GM12891 (cell line): Measurements from ENCODE around the gene DYNC1I1.

Experiments
- DNase-seq: peaks from one replicate; pipeline ENCODE4 v3.0.0; 2011; ENCODE audit warnings: low spot score; ENCODE audit not compliant: insufficient read length
- FAIRE-seq: peaks from 2 replicates; lab custom pipeline; 2011; peaks lifted over from hg19 to GRCh38; lab: Jason Lieb, UNC
- PAX5 ChIP-seq: IDR thresholded peaks from 2 replicates; pipeline ENCODE4 v1.6.1; 2011; ENCODE audit warnings: low read length, moderate library complexity, mild to moderate bottlenecking; ENCODE audit not compliant: insufficient read depth, severe bottlenecking
- POLR2A ChIP-seq: IDR thresholded peaks from 2 replicates; pipeline ENCODE4 v1.6.1; 2011; ENCODE audit warnings: low read depth, low read length, control low read depth
- POLR2AphosphoS5 ChIP-seq: IDR thresholded peaks from 2 replicates; pipeline ENCODE4 v1.6.1; 2011; ENCODE audit warnings: low read depth, low read length, control low read depth
- POU2F2 ChIP-seq: IDR thresholded peaks from 2 replicates; pipeline ENCODE4 v1.6.1; 2011; ENCODE audit warnings: low read depth, mild to moderate bottlenecking, control low read depth, low read length, moderate library complexity
- SPI1 ChIP-seq: IDR thresholded peaks from 2 replicates; pipeline ENCODE4 v1.6.1; 2011; ENCODE audit warnings: low read depth, low read length, control low read depth
- TAF1 ChIP-seq: IDR thresholded peaks from 2 replicates; pipeline ENCODE4 v1.6.1; 2011; ENCODE audit warnings: low read depth, low read length, control low read depth

DYNC1I1 gene

DNA sequence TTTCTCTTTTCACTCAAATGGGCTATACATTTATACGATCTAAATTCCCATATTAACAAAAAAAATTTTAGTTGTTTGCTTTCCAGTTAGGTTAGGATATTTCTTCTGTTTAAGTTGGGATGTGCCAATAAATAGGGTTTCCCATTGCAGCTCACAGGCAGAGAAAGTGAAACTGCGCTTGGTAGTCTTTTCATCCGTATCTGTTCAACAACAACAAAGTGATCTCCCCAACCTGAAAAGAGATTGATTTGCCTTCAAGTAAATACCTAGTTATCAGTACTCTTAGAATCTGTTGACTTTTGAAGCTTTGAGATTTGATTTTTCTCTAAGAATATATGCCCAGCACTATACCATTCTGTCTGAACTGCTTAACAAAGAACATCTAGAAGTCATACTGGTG, 143.4 kb downstream of the DYNC1I1 start:
- DNase-seq, result no peak
- no peak for FAIRE-seq
- TF ChIP-seq TAF1 (no peak), POLR2AphosphoS5 (no peak), PAX5 (no peak), POU2F2 (no peak), POLR2A (no peak), SPI1 (no peak)

DNA sequence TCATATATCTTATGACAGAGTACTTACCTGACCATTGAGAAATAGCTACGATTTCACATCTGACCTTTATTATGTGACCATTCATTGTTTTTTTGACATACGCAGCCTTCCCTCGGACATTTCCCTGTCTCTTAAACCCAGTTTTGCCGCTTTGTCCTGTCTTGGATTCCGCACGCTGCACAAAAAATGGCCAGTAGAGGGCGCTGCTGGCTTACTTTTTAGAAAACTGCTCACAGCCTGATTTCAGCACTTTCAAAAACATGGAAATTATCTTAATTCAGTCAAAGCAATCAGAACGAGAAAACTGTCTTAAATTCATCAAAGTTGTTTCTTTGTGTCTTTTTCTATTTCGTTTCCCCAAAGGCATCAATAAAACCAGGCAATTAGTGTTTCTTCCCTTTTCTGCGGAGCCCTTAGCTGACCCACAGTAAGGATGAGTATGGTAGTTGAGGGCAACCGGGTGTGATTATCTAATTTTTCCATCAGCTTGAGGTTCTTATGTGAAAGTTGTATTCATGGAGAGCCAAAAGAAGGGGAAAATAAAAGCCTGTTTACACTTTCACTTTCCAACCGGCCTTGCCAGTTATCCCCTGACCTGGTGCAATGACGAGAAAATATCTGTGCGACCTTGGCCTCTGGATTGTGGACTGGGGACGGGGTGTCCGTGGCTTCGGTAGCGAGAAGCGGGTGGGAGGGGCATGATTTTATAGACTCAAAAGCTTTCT, 144.4 kb downstream of the DYNC1I1 start:
- TF ChIP-seq PAX5, result no peak
- TF ChIP-seq POU2F2, result no peak
- TF ChIP-seq POLR2AphosphoS5, result no peak
- TF ChIP-seq POLR2A, result no peak
- no peak for TF ChIP-seq SPI1
- TF ChIP-seq TAF1, result no peak
- peak; percentile 27 for DNase-seq
- peak; percentile 81 for FAIRE-seq

DNA sequence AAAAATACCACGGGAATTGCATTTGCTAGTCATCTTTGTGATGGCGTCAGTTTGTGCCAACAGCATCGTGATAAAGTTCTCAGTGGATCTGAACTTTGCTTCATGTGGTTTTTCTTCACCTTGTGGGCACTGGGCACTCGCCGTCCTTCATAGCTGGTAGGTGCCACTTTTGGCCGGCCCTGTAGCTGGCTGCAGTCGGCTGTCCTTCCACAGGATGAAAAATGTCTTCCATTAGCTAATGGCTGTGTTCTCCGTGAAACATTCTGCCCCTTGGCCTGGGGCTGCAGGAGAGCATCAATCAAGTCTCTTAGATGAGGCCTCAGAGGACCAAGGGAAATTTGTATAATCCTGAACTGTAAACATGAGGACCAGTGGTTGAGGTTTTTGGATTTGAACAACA, 145.3 kb downstream of the DYNC1I1 start:
- no peak for TF ChIP-seq PAX5
- no peak for TF ChIP-seq TAF1
- no peak for TF ChIP-seq POLR2AphosphoS5
- FAIRE-seq (no peak), DNase-seq (no peak)

DNA sequence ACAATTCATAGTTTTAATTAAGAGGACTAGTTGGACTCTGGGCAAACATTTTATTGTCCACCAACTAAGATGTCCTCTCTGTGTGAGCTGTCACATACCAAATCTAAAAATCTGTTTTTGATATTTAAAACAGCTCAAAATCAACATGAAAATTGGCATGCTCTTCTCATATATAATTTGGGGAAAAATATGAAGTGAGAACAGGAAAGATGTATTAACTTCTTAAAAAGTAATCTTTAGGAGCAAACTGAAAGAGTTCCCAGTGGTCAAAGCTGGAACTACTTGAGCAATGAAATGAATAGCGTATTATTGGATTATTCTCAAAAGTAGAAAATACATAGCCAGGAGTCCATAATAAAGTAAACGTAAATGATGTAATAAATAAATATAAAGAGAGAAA, 147.2 kb downstream of the DYNC1I1 start:
- FAIRE-seq (no peak), DNase-seq (no peak)
- TF ChIP-seq TAF1 (no peak), POLR2A (no peak), SPI1 (no peak), POLR2AphosphoS5 (no peak), POU2F2 (no peak), PAX5 (no peak)

DNA sequence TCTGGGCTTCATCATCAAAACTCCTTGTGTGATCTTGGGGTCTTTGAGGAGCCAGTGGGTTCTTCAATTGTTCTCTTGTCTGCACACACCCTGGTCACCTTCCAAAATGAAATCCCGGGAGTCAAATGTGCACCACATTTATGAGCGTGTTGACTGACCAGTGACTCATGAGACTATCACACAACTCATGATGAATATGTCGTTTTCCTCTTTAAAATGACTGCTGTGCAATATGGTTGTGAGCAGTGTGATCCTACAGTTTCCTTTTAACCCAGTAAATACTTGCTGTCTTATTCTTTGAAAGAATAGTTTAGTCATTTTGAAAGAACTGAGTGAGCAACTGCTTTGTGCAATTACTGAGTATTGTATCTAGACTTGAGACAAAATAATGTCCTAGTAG, 149.2 kb downstream of the DYNC1I1 start:
- TF ChIP-seq POLR2AphosphoS5 (no peak), POU2F2 (no peak), POLR2A (no peak), SPI1 (no peak), PAX5 (no peak), TAF1 (no peak)
- FAIRE-seq (no peak), DNase-seq (no peak)

DNA sequence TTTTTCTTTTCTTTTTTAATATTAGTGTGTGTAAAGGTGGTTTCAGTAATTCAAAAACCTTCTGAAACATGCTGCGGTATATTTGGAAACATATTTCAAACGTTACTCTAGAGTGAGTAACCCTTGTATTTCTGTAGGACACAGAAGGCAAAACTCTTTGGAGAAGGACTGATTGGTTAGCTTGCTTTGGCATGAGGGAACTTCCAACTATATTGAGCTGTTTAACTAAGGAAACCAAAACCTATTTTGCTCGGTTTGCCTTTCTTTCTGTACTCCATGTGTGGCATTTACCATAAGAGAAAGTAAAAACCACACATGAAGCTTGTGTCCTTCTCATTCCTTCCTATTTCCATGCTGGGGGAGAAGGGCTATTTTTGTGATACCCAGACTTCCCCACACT, 149.8 kb downstream of the DYNC1I1 start:
- TF ChIP-seq POLR2AphosphoS5 (no peak), POLR2A (no peak), SPI1 (no peak), PAX5 (no peak), POU2F2 (no peak), TAF1 (no peak)
- FAIRE-seq (no peak), DNase-seq (no peak)

DNA sequence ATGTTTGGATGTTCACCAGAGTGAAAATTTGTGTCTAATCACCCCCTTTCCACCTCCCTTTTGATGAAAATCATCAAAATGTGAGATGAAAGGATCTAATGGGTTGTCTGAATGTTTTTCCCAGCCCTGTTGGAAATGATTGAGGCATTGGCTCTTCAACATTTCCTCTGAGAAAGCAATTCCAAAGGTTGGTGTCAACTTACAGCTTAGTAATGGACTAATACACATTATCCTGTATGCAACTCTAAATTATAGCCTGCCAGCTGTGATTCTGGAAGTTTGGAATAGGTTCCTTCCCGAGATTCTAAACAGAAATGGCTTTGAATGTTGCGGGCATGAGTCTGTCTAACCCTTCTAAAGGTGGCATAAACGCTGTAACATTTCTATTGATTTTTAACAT, 152.9 kb downstream of the DYNC1I1 start:
- TF ChIP-seq POLR2A, result no peak
- no peak for TF ChIP-seq PAX5
- no peak for TF ChIP-seq TAF1
- TF ChIP-seq POU2F2, result no peak
- no peak for TF ChIP-seq POLR2AphosphoS5
- TF ChIP-seq SPI1, result no peak
- no peak for DNase-seq
- FAIRE-seq, result no peak

DNA sequence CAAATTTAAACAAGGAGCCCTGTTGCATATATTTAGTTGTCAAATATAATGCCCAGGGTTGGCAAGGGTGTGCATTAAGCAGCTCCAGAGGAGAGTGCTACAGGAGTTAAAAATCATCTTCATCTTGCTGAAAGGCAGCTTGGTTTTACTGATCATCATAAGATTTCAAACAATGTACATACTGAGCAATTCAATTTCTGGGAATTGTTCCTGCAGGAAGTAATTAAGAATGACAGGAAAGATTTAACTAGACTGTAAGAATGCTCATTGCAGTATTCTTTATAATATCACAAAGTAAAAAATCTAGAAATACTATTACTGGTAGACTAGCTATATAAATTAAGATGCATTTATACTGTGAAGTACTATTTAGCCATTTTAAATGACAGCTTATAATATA, 153.6 kb downstream of the DYNC1I1 start:
- DNase-seq (no peak), FAIRE-seq (no peak)
- TF ChIP-seq PAX5, result no peak
- TF ChIP-seq TAF1, result no peak
- no peak for TF ChIP-seq POU2F2
- no peak for TF ChIP-seq POLR2AphosphoS5
- no peak for TF ChIP-seq POLR2A

DNA sequence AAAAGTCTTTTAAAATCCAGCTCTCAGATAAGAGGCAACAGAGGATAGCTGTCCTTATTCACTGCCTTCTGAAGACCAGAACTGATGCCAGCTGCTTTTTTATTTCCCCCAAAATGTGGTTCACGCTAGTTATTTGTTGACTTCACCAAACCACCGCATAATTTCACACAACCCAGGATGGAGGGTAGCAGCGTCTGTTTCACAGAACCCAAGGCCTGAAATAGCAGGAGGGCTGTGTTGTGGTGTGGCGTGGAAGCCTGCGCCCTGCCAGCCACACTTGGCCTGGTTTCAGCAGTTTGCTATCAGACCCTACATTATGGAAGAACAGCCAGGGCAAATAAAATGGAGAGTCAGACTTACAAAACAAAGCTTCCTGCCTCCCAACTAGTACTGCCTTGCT, 155.4 kb downstream of the DYNC1I1 start:
- no peak for FAIRE-seq
- no peak for DNase-seq
- TF ChIP-seq POLR2A (no peak), POU2F2 (no peak), PAX5 (no peak)

DNA sequence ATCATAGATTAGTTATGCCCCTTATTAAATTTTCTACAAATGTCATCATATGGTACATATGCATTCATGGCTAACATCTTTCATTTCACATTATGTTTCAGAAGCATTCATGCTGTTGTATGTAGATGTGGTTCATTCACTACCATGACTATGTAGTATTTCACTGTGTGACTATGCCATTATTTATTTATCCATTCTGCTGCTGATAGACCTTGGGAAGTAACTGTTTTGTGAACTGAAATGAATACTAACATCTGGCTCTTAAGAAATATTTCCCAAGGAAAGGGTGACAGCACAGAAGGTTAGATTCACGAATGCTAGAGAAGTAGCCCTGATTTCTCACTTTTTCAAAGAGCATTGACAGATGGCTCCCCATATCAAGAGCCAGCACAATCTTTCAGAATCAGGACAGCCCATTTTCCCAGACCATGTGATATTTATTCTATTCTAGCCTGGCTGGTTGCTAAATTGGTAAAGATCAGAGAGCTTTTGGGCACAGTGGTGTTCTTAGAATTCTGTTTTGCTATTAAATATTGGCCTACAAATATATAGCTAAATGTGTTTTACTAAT, 157.4 kb downstream of the DYNC1I1 start:
- no peak for TF ChIP-seq PAX5
- no peak for TF ChIP-seq POU2F2
- no peak for TF ChIP-seq POLR2A
- TF ChIP-seq TAF1, result no peak
- TF ChIP-seq SPI1, result no peak
- no peak for TF ChIP-seq POLR2AphosphoS5
- DNase-seq, result no peak
- no peak for FAIRE-seq
